ENCODE data around the gene FETUB. TPM values are rescaled to one million over a fixed set of nuclear protein-coding genes. Genes with fewer than 3 reads are reported as not detected.
"Not testable (repeated sequence)": the region's sequence is repeated elsewhere in the genome, so short reads cannot be mapped to it uniquely, and the experiment has no call there.

Gene FETUB
- total and polyA plus RNA-seq, 12 donors, result 0.21 to 0.42 (median 0.30) TPM; not detected in 8

- no peaks in the 10 kb centered on the region for H3K4me1 ChIP-seq
- intact Hi-C loops (cut with DNase I), result loop anchor here in 1 of 10 donors (10.0 kb wide), 1 partner anchor 117 kb away; no protein-coding TSS in a partner anchor
Measured at GRCh38 chr3:186627852-186628414, 12.3 kb upstream of the FETUB start.

GRCh38 chr3:186628756-186629155 is 11.4 kb upstream of the FETUB start:
- ATAC-seq, result no peak
- WGBS, 2 donors, result 82 to 87% methylated on average over 7 of the region's 7 CpGs
- Histone ChIP-seq H3K27me3 (peaks cover 0 to 5% (median 0%) of the 10 kb centered on the region in 7 donors), H3K4me1 (no peaks in the 10 kb centered on the region), H3K4me3 (no peak overlapping the region), H3K36me3 (no peaks in the 10 kb centered on the region), H3K9me3 (no peaks in the 10 kb centered on the region), H3K27ac (no peak overlapping the region)
- TF ChIP-seq CTCF (IDR thresholded peaks at IDR 0.05), result no peak
- intact Hi-C loops (cut with DNase I), result loop anchor here in 1 of 10 donors (10.0 kb wide), 1 partner anchor 116 kb away; no protein-coding TSS in a partner anchor
- no peak for DNase-seq

More at GRCh38 chr3:186627852-186628414, 12.3 kb upstream of the FETUB start:
- no peak for ATAC-seq
- no peak for TF ChIP-seq CTCF (IDR thresholded peaks at IDR 0.05)
- H3K4me3 ChIP-seq, result no peak overlapping the region
- DNase-seq, result no peak
- no peak overlapping the region for H3K27ac ChIP-seq
- H3K36me3 ChIP-seq, result no peaks in the 10 kb centered on the region
- no peaks in the 10 kb centered on the region for H3K9me3 ChIP-seq
- 92 to 95% methylated on average over 7 of the region's 7 CpGs for WGBS, 2 donors
- H3K27me3 ChIP-seq, result peaks cover 0 to 5% (median 0%) of the 10 kb centered on the region in 7 donors

GRCh38 chr3:186630950-186631641 is 9.1 kb upstream of the FETUB start:
- ATAC-seq (no peak), DNase-seq (no peak)
- TF ChIP-seq CTCF (IDR thresholded peaks at IDR 0.05), result no peak
- Histone ChIP-seq H3K27ac (no peak overlapping the region), H3K4me3 (no peak overlapping the region), H3K9me3 (peaks cover 0 to 6% (median 0%) of the 10 kb centered on the region in 11 donors), H3K4me1 (no peaks in the 10 kb centered on the region), H3K36me3 (no peaks in the 10 kb centered on the region), H3K27me3 (peaks cover 0 to 8% (median 0%) of the 10 kb centered on the region in 7 donors)
- intact Hi-C loops (cut with DNase I), result no loop called here
- 64 to 66% methylated on average over 6 of the region's 6 CpGs for WGBS, 2 donors

- no peaks in the 10 kb centered on the region for H3K36me3 ChIP-seq
- intact Hi-C loops (cut with DNase I), result no loop called here
- H3K27ac ChIP-seq, result no peak overlapping the region
- H3K9me3 ChIP-seq, result peaks cover 0 to 6% (median 0%) of the 10 kb centered on the region in 11 donors
- no peak overlapping the region for H3K4me3 ChIP-seq
- DNase-seq (no peak), ATAC-seq (no peak)
- no peaks in the 10 kb centered on the region for H3K4me1 ChIP-seq
- H3K27me3 ChIP-seq, result peaks cover 0 to 8% (median 0%) of the 10 kb centered on the region in 7 donors
- no peak for TF ChIP-seq CTCF (IDR thresholded peaks at IDR 0.05)
Measured at GRCh38 chr3:186633481-186633880, 6.7 kb upstream of the FETUB start.

- H3K4me1 ChIP-seq; DNase-seq; H3K27me3 ChIP-seq; intact Hi-C loops (cut with DNase I); H3K36me3 ChIP-seq; ATAC-seq; H3K4me3 ChIP-seq; H3K27ac ChIP-seq; H3K9me3 ChIP-seq: not testable (repeated sequence)
- WGBS, 2 donors, result 91 to 92% methylated on average over 5 of the region's 5 CpGs
Measured at GRCh38 chr3:186634207-186634606, 6.0 kb upstream of the FETUB start.

Measured in heart right ventricle (tissue), 16 donors.